IMR-90 (cell line): ENCODE data around the gene RPS19. TPM values are rescaled to one million over a fixed set of nuclear protein-coding genes. Genes with fewer than 3 reads are reported as not detected.

Experiments used
- ATAC-seq: fragments of 200-7000 bp; cut with Tn5 transposase; 2 replicates; pipeline ENCODE4 v1.9.1; 2020; ENCODE audit warnings: low read depth, mild to moderate bottlenecking, moderate library complexity
- BruUV-seq: library from RNA; stranded (reverse); fragments of 400-500 nt; replicated peaks from 2 replicates; lab custom pipeline; 2021; lab: Mats Ljungman, UMichigan
- CTCF ChIA-PET: fragments of 300-600 bp; formaldehyde crosslinking; extraction: SDS; loops from one replicate; lab custom pipeline; 2021; ENCODE audit warnings: antibody characterized with exemption; lab: Yijun Ruan, JAX
- POLR2A ChIA-PET: fragments of 300-600 bp; sonication (Branson Sonifier 250); formaldehyde crosslinking; loops from one replicate; lab custom pipeline; 2022; ENCODE audit warnings: antibody characterized with exemption; ENCODE audit not compliant: unreplicated experiment; lab: Charles Lee
- DNase-seq: peaks from one replicate; pipeline ENCODE4 v3.0.0; 2013
- H2AFZ ChIP-seq: replicated peaks from 2 replicates; pipeline ENCODE3; 2013; ENCODE audit warnings: low read length, mild to moderate bottlenecking; ENCODE audit not compliant: poor library complexity
- H2AK5ac ChIP-seq: 2 replicates; pipeline ENCODE4 v1.6.1; 2013; ENCODE audit warnings: low read depth, low read length, inconsistent platforms
- H2AK9ac ChIP-seq: replicated peaks from 2 replicates; pipeline ENCODE3; 2013; ENCODE audit warnings: mild to moderate bottlenecking, low read depth, low read length, moderate library complexity; ENCODE audit not compliant: poor library complexity
- H2BK120ac ChIP-seq: 2 replicates; pipeline ENCODE4 v1.6.1; 2013; ENCODE audit warnings: low read depth, low read length, inconsistent platforms
- H2BK15ac ChIP-seq: 3 replicates; pipeline ENCODE4 v1.6.1; 2013; ENCODE audit warnings: low read depth, low read length, inconsistent platforms
- H2BK20ac ChIP-seq: 2 replicates; pipeline ENCODE4 v1.6.1; 2013; ENCODE audit warnings: low read depth, mild to moderate bottlenecking, inconsistent platforms, low read length, moderate library complexity
- H2BK5ac ChIP-seq: 2 replicates; pipeline ENCODE4 v1.6.1; 2013; ENCODE audit warnings: mild to moderate bottlenecking, low read depth, low read length, inconsistent platforms; ENCODE audit not compliant: poor library complexity, severe bottlenecking
- H3K14ac ChIP-seq: replicated peaks from 2 replicates; pipeline ENCODE4 v1.6.1; 2013; ENCODE audit warnings: low read depth, low read length, inconsistent platforms
- H3K18ac ChIP-seq: 2 replicates; pipeline ENCODE4 v1.6.1; 2013; ENCODE audit warnings: low read depth, low read length, control low read depth
- H3K23ac ChIP-seq: 2 replicates; pipeline ENCODE4 v1.6.1; 2013; ENCODE audit warnings: low read depth, low read length, inconsistent platforms
- H3K27ac ChIP-seq: 2 replicates; pipeline ENCODE4 v1.5.1; 2013; ENCODE audit warnings: mild to moderate bottlenecking, control low read depth, low read length; ENCODE audit not compliant: insufficient read depth
- H3K27me3 ChIP-seq: 2 replicates; pipeline ENCODE4 v1.6.1; 2013; ENCODE audit warnings: low read length; ENCODE audit not compliant: control insufficient read depth, insufficient read depth
- H3K36me3 ChIP-seq: 2 replicates; pipeline ENCODE4 v1.6.1; 2013; ENCODE audit warnings: low read length, mixed read lengths; ENCODE audit not compliant: control insufficient read depth, insufficient read depth
- H3K4ac ChIP-seq: 2 replicates; pipeline ENCODE4 v1.6.1; 2013; ENCODE audit warnings: low read depth, low read length, inconsistent platforms
- H3K4me1 ChIP-seq: 2 replicates; pipeline ENCODE4 v1.6.1; 2013; ENCODE audit warnings: low read length, mixed read lengths; ENCODE audit not compliant: control insufficient read depth, insufficient read depth
- H3K4me2 ChIP-seq: 2 replicates; pipeline ENCODE4 v1.6.1; 2013; ENCODE audit warnings: low read depth, mild to moderate bottlenecking, control low read depth, low read length, moderate library complexity
- H3K4me3 ChIP-seq: 2 replicates; pipeline ENCODE4 v1.5.1; 2013; ENCODE audit warnings: low read depth, mild to moderate bottlenecking, control low read depth, low read length, moderate library complexity; ENCODE audit not compliant: insufficient read depth
- H3K56ac ChIP-seq: 2 replicates; pipeline ENCODE4 v1.6.1; 2013; ENCODE audit warnings: low read length, inconsistent platforms; ENCODE audit not compliant: insufficient read depth; ENCODE audit errors: extremely low read depth
- H3K79me1 ChIP-seq, 2 experiments: 2 replicates each; pipeline ENCODE4 v1.6.1; 2013; ENCODE audit warnings: low read length in 2 of 2, inconsistent platforms in 1 of 2, low read depth in 1 of 2
- H3K9ac ChIP-seq: 2 replicates; pipeline ENCODE4 v1.6.1; 2013; ENCODE audit warnings: low read depth, low read length, control low read depth
- H3K9me1 ChIP-seq: 2 replicates; pipeline ENCODE4 v1.6.1; 2013; ENCODE audit warnings: low read length, inconsistent platforms; ENCODE audit not compliant: insufficient read depth
- H3K9me3 ChIP-seq: 2 replicates; pipeline ENCODE4 v1.6.1; 2013; ENCODE audit warnings: low read length; ENCODE audit not compliant: control insufficient read depth, insufficient read depth
- H4K20me1 ChIP-seq: 2 replicates; pipeline ENCODE4 v1.6.1; 2013; ENCODE audit warnings: low read length, inconsistent platforms; ENCODE audit not compliant: insufficient read depth
- H4K5ac ChIP-seq: 2 replicates; pipeline ENCODE4 v1.6.1; 2013; ENCODE audit warnings: mild to moderate bottlenecking, low read depth, low read length, control low read depth
- H4K8ac ChIP-seq, 2 experiments: 2 replicates each; pipeline ENCODE4 v1.6.1; 2013; ENCODE audit warnings: low read depth in 2 of 2, low read length in 2 of 2, control low read depth in 1 of 2, inconsistent platforms in 1 of 2
- H4K91ac ChIP-seq: 2 replicates; pipeline ENCODE4 v1.6.1; 2013; ENCODE audit warnings: low read depth, low read length, inconsistent platforms; ENCODE audit not compliant: insufficient read depth
- BHLHE40 ChIP-seq: fragments of 150-350 bp; IDR thresholded peaks from 2 replicates; pipeline ENCODE4 v1.6.1; 2016; ENCODE audit warnings: mild to moderate bottlenecking, low read depth, low read length
- CHD1 ChIP-seq: IDR thresholded peaks from 2 replicates; pipeline ENCODE4 v1.6.1; 2012; ENCODE audit warnings: low read depth, low read length, improper control_type of control experiment
- NFE2L2 ChIP-seq: fragments of 150-350 bp; IDR thresholded peaks from 2 replicates; pipeline ENCODE4 v1.6.1; 2016; ENCODE audit warnings: low read depth, mild to moderate bottlenecking, low read length
- POLR2A ChIP-seq: IDR thresholded peaks from 2 replicates; pipeline ENCODE4 v1.6.1; 2012; ENCODE audit warnings: mild to moderate bottlenecking, low read depth, low read length
- RAD21 ChIP-seq: IDR thresholded peaks from 2 replicates; pipeline ENCODE4 v1.6.1; 2012; ENCODE audit warnings: low read length, improper control_type of control experiment
- SMC3 ChIP-seq: fragments of 150-350 bp; IDR thresholded peaks from 2 replicates; pipeline ENCODE4 v1.6.1; 2016; ENCODE audit warnings: low read depth, mild to moderate bottlenecking, antibody characterized with exemption, low read length, moderate library complexity
- WGBS, 2 experiments: methylation state at CpG; one replicate each; pipeline versions ENCODE4 v1.1.5 to v1.1.7; 2013; ENCODE audit warnings: missing lambda C conversion rate in 2 of 2; ENCODE audit not compliant: insufficient read length in 1 of 2; ENCODE audit errors: extremely low coverage in 2 of 2; 5-methylcytosine and 5-hydroxymethylcytosine counted together
- dilution Hi-C: fragments of 300-500 bp; cut with HindIII; formaldehyde crosslinking; loops from one replicate; pipeline ENCODE4 v1.14.3; 2018; ENCODE audit warnings: low sequenced_read_pairs; ENCODE audit not compliant: unreplicated experiment
- in situ Hi-C: fragments of 300-500 bp; cut with MboI; formaldehyde crosslinking; loops from 3 replicates; pipeline ENCODE4 v1.14.3; 2019; ENCODE audit warnings: low sequenced_read_pairs, inconsistent platforms, mixed read lengths
- intact Hi-C: fragments of 100-400 bp; cut with micrococcal nuclease; formaldehyde crosslinking; loops from 2 replicates; pipeline ENCODE4 v1.10.0; 2022
- polyA plus RNA-seq, 3 experiments: library from polyadenylated mRNA; depleted of rRNA; stranded (reverse); fragments of >200 nt; gene quantifications; 2 replicates each; pipeline ENCODE4 v1.2.3, GENCODE V29; 2012; ENCODE audit warnings: low replicate concordance in 1 of 3
- total RNA-seq: library from RNA; depleted of rRNA; stranded (reverse); fragments of >200 nt; gene quantifications from 2 replicates; pipeline ENCODE4 v1.2.3, GENCODE V29; 2012
- TF ChIP-seq, protein P1 (sequence below): fragments of 150-350 bp; IDR thresholded peaks from 2 replicates; pipeline ENCODE4 v1.6.1; 2017; ENCODE audit warnings: mild to moderate bottlenecking, antibody characterized with exemption, low read length, low read depth
- TF ChIP-seq, protein P2 (sequence below): fragments of 150-350 bp; IDR thresholded peaks from 2 replicates; pipeline ENCODE4 v1.6.1; 2016; ENCODE audit warnings: low read depth, mild to moderate bottlenecking, low read length, moderate library complexity, borderline replicate concordance
- TF ChIP-seq, protein P3 (sequence below): conservative IDR thresholded peaks from 2 replicates; pipeline ENCODE4 v1.5.1; 2012; ENCODE audit warnings: mild to moderate bottlenecking, low read depth, low read length, improper control_type of control experiment

The RPS19 gene
- total and polyA plus RNA-seq, 2 of the 4 experiments (the other 2 are of a cell fraction): 230 to 3,988 TPM

- no peak overlapping the region for H2BK15ac ChIP-seq
- H3K14ac ChIP-seq: no peak overlapping the region
- H3K4me3 ChIP-seq: no peak overlapping the region
- POLR2A ChIA-PET: no interaction called here
- 4% methylated on average over 4 of the region's 26 CpGs; no CpG with 5 or more reads in 1 of the 2 experiments for WGBS, 2 experiments
- H3K27me3 ChIP-seq: peaks cover 87% of the 10 kb centered on the region
- intact Hi-C loops: no loop called here
- ATAC-seq: 0 out of 2 replicates have a peak, but pooled peaks have one; percentile 10
- H2BK120ac ChIP-seq: no peak overlapping the region
- H3K79me1 ChIP-seq: no peaks in the 10 kb centered on the region
- no peak overlapping the region for H3K4ac ChIP-seq
- TF ChIP-seq NFE2L2 (no peak), SMC3 (no peak), CHD1 (no peak), RAD21 (no peak), POLR2A (no peak), BHLHE40 (no peak)
- TF ChIP-seq, protein P1, sequence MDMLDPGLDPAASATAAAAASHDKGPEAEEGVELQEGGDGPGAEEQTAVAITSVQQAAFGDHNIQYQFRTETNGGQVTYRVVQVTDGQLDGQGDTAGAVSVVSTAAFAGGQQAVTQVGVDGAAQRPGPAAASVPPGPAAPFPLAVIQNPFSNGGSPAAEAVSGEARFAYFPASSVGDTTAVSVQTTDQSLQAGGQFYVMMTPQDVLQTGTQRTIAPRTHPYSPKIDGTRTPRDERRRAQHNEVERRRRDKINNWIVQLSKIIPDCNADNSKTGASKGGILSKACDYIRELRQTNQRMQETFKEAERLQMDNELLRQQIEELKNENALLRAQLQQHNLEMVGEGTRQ: no peak
- TF ChIP-seq, protein P2, sequence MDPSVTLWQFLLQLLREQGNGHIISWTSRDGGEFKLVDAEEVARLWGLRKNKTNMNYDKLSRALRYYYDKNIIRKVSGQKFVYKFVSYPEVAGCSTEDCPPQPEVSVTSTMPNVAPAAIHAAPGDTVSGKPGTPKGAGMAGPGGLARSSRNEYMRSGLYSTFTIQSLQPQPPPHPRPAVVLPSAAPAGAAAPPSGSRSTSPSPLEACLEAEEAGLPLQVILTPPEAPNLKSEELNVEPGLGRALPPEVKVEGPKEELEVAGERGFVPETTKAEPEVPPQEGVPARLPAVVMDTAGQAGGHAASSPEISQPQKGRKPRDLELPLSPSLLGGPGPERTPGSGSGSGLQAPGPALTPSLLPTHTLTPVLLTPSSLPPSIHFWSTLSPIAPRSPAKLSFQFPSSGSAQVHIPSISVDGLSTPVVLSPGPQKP: no peak
- TF ChIP-seq, protein P3, sequence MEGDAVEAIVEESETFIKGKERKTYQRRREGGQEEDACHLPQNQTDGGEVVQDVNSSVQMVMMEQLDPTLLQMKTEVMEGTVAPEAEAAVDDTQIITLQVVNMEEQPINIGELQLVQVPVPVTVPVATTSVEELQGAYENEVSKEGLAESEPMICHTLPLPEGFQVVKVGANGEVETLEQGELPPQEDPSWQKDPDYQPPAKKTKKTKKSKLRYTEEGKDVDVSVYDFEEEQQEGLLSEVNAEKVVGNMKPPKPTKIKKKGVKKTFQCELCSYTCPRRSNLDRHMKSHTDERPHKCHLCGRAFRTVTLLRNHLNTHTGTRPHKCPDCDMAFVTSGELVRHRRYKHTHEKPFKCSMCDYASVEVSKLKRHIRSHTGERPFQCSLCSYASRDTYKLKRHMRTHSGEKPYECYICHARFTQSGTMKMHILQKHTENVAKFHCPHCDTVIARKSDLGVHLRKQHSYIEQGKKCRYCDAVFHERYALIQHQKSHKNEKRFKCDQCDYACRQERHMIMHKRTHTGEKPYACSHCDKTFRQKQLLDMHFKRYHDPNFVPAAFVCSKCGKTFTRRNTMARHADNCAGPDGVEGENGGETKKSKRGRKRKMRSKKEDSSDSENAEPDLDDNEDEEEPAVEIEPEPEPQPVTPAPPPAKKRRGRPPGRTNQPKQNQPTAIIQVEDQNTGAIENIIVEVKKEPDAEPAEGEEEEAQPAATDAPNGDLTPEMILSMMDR: no peak
- peaks cover 25% of the 10 kb centered on the region for H4K20me1 ChIP-seq
- H3K23ac ChIP-seq: no peak overlapping the region
- no peak overlapping the region for H2AK9ac ChIP-seq
- dilution Hi-C loops: no loop called here
- H2AFZ ChIP-seq: no peak overlapping the region
- H3K27ac ChIP-seq: no peak overlapping the region
- no peak overlapping the region for H3K18ac ChIP-seq
- H4K8ac ChIP-seq: no peak overlapping the region
- H2BK20ac ChIP-seq: no peak overlapping the region
- no peak overlapping the region for H3K9ac ChIP-seq
- no TSS peak for BruUV-seq
- H3K9me1 ChIP-seq: peaks cover 20% of the 10 kb centered on the region
- no peak overlapping the region for H3K4me2 ChIP-seq
- no peak overlapping the region for H3K56ac ChIP-seq
- H2AK5ac ChIP-seq: no peak overlapping the region
- in situ Hi-C loops: no loop called here
- H4K91ac ChIP-seq: no peak overlapping the region
- H2BK5ac ChIP-seq: no peak overlapping the region
- H3K36me3 ChIP-seq: no peaks in the 10 kb centered on the region
- no peak for DNase-seq
- H4K5ac ChIP-seq: no peak overlapping the region
- CTCF ChIA-PET: no interaction called here
- no peaks in the 10 kb centered on the region for H3K9me3 ChIP-seq
- H3K4me1 ChIP-seq: no peaks in the 10 kb centered on the region
Observed at GRCh38 chr19:41920882-41921576, 61.0 kb downstream of the RPS19 start.
